OCI-LY7 (cell line): ENCODE results near the gene SCUBE2. TPM values are rescaled to one million over a fixed set of nuclear protein-coding genes. Genes with fewer than 3 reads are reported as not detected.

Experiments
- BruUV-seq: library from RNA; stranded (reverse); fragments of 400-500 nt; replicated peaks from 2 replicates; lab custom pipeline; 2021; lab: Mats Ljungman, UMichigan
- CTCF ChIA-PET: fragments of 300-600 bp; sonication (Branson Sonifier 250); formaldehyde crosslinking; loops from one replicate; lab custom pipeline; 2022; ENCODE audit warnings: antibody characterized with exemption; ENCODE audit not compliant: unreplicated experiment; lab: Charles Lee
- POLR2A ChIA-PET: fragments of 300-600 bp; sonication (Branson Sonifier 250); formaldehyde crosslinking; loops from one replicate; lab custom pipeline; 2022; ENCODE audit warnings: antibody characterized with exemption; lab: Charles Lee
- DNase-seq: peaks from one replicate; pipeline ENCODE4 v3.0.0-alpha.2; 2015; ENCODE audit warnings: low spot score
- H2AFZ ChIP-seq: fragments of 200-600 bp; sonication (generic), shearing (Covaris generic); 2 replicates; pipeline ENCODE4 v1.6.1; 2014; ENCODE audit warnings: mild to moderate bottlenecking, antibody characterized with exemption, low read length, moderate library complexity
- H3K27ac ChIP-seq: fragments of 200-600 bp; sonication (generic); 2 replicates; pipeline ENCODE4 v1.5.1; 2014; ENCODE audit warnings: mixed run types, low read depth, mild to moderate bottlenecking, moderate library complexity, low read length, inconsistent platforms; ENCODE audit not compliant: poor library complexity, severe bottlenecking
- H3K36me3 ChIP-seq: fragments of 200-600 bp; sonication (generic); 2 replicates; pipeline ENCODE4 v1.6.1; 2014; ENCODE audit warnings: mild to moderate bottlenecking, antibody characterized with exemption, low read length, moderate library complexity, mixed read lengths; ENCODE audit not compliant: insufficient read depth
- H3K4me1 ChIP-seq: fragments of 200-600 bp; sonication (generic); 2 replicates; pipeline ENCODE4 v1.5.1; 2014; ENCODE audit warnings: mild to moderate bottlenecking, low read length; ENCODE audit not compliant: insufficient read depth, poor library complexity, severe bottlenecking
- H3K4me2 ChIP-seq: fragments of 200-600 bp; sonication (generic); 2 replicates; pipeline ENCODE4 v1.6.1; 2014; ENCODE audit warnings: mild to moderate bottlenecking, low read length
- H3K4me3 ChIP-seq: fragments of 200-600 bp; sonication (generic); 2 replicates; pipeline ENCODE4 v1.5.1; 2014; ENCODE audit warnings: mild to moderate bottlenecking, low read depth, low read length; ENCODE audit not compliant: poor library complexity, severe bottlenecking
- H3K79me2 ChIP-seq: fragments of 200-600 bp; sonication (generic); 2 replicates; pipeline ENCODE4 v1.6.1; 2016; ENCODE audit warnings: low read depth, mild to moderate bottlenecking, low read length, moderate library complexity, mixed read lengths; ENCODE audit not compliant: insufficient read depth
- H3K9me2 ChIP-seq: fragments of 200-600 bp; sonication (generic); 2 replicates; pipeline ENCODE4 v1.6.1; 2016; ENCODE audit warnings: mild to moderate bottlenecking, low read length, mixed read lengths; ENCODE audit not compliant: insufficient read depth
- H3K9me3 ChIP-seq: fragments of 200-600 bp; sonication (generic); 2 replicates; pipeline ENCODE4 v1.6.1; 2014; ENCODE audit warnings: mild to moderate bottlenecking, mixed run types, low read length, mixed read lengths
- H4K20me1 ChIP-seq: fragments of 200-600 bp; sonication (generic); 2 replicates; pipeline ENCODE4 v1.6.1; 2014; ENCODE audit warnings: mild to moderate bottlenecking, antibody characterized with exemption, low read length, moderate library complexity, mixed read lengths; ENCODE audit not compliant: insufficient read depth
- EZH2phosphoT487 ChIP-seq: fragments of 200-600 bp; sonication (generic); IDR thresholded peaks from 2 replicates; pipeline ENCODE4 v1.6.1; 2018; ENCODE audit warnings: low read depth, borderline replicate concordance, mild to moderate bottlenecking, mixed run types, antibody characterized with exemption, low read length, moderate library complexity, mixed read lengths
- intact Hi-C: fragments of 100-400 bp; cut with micrococcal nuclease; formaldehyde crosslinking; loops from one replicate; pipeline ENCODE4 v1.10.0; 2022; ENCODE audit not compliant: unreplicated experiment
- total RNA-seq, 2 experiments: library from RNA; depleted of rRNA in 1 of 2; stranded (reverse); fragments of >200 nt in 1 of 2; shearing (Covaris generic) in 1 of 2; gene quantifications; 2 replicates each; pipeline ENCODE4 v1.2.3, GENCODE V29; 2014 to 2022
- TF ChIP-seq, protein P1 (sequence below): fragments of 200-600 bp; sonication (generic); conservative IDR thresholded peaks from 2 replicates; pipeline ENCODE4 v1.5.1; 2014; ENCODE audit warnings: mild to moderate bottlenecking, antibody characterized with exemption, low read length, moderate library complexity, mixed read lengths

The SCUBE2 gene
- total RNA-seq, 2 experiments from 2014 or later: not detected

DNA sequence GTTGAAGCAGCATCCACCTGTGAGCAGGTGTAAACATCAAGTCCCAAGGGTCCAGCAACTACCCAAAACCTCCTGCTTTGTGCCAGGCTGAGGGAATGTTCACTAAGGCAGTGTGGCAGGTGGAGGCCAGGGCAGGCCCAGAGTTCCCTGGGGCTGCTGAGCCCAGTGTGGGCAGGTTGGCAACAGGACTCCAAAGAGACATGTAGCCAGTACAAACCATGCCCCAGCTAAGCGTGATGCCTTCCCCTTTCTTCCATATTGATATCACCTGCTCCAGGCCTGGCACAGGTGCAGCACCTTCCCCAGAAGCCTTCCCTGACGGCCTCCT, 30.0 kb upstream of the SCUBE2 start:
- H4K20me1 ChIP-seq: no peaks in the 10 kb centered on the region
- no peak overlapping the region for H3K4me2 ChIP-seq
- no TSS peak for BruUV-seq
- no peak for DNase-seq
- no peak for TF ChIP-seq EZH2phosphoT487
- TF ChIP-seq, protein P1, sequence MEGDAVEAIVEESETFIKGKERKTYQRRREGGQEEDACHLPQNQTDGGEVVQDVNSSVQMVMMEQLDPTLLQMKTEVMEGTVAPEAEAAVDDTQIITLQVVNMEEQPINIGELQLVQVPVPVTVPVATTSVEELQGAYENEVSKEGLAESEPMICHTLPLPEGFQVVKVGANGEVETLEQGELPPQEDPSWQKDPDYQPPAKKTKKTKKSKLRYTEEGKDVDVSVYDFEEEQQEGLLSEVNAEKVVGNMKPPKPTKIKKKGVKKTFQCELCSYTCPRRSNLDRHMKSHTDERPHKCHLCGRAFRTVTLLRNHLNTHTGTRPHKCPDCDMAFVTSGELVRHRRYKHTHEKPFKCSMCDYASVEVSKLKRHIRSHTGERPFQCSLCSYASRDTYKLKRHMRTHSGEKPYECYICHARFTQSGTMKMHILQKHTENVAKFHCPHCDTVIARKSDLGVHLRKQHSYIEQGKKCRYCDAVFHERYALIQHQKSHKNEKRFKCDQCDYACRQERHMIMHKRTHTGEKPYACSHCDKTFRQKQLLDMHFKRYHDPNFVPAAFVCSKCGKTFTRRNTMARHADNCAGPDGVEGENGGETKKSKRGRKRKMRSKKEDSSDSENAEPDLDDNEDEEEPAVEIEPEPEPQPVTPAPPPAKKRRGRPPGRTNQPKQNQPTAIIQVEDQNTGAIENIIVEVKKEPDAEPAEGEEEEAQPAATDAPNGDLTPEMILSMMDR: no peak
- intact Hi-C loops: no loop called here
- H3K36me3 ChIP-seq: no peaks in the 10 kb centered on the region
- H3K79me2 ChIP-seq: no peaks in the 10 kb centered on the region
- CTCF ChIA-PET: no interaction called here
- POLR2A ChIA-PET: no interaction called here
- H2AFZ ChIP-seq: no peak overlapping the region
- H3K4me1 ChIP-seq: no peaks in the 10 kb centered on the region
- no peaks in the 10 kb centered on the region for H3K9me3 ChIP-seq
- H3K27ac ChIP-seq: no peak overlapping the region
- H3K4me3 ChIP-seq: no peak overlapping the region
- H3K9me2 ChIP-seq: no peaks in the 10 kb centered on the region

GRCh38 chr11:9120664-9121468, 29.5 kb upstream of the SCUBE2 start:
- no peak overlapping the region for H2AFZ ChIP-seq
- no peaks in the 10 kb centered on the region for H3K4me1 ChIP-seq
- no peak overlapping the region for H3K4me2 ChIP-seq
- H3K36me3 ChIP-seq: no peaks in the 10 kb centered on the region
- POLR2A ChIA-PET: no interaction called here
- no peak for TF ChIP-seq EZH2phosphoT487
- TF ChIP-seq, protein P1: peak; percentile 45; the same call in 1 of the 2 replicates
- CTCF ChIA-PET: no interaction called here
- H3K27ac ChIP-seq: no peak overlapping the region
- no peak for DNase-seq
- H4K20me1 ChIP-seq: no peaks in the 10 kb centered on the region
- no peak overlapping the region for H3K4me3 ChIP-seq
- H3K9me2 ChIP-seq: no peaks in the 10 kb centered on the region
- intact Hi-C loops: no loop called here
- BruUV-seq: no TSS peak
- no peaks in the 10 kb centered on the region for H3K9me3 ChIP-seq
- H3K79me2 ChIP-seq: no peaks in the 10 kb centered on the region

- no peak overlapping the region for H2AFZ ChIP-seq
- H4K20me1 ChIP-seq: no peaks in the 10 kb centered on the region
- H3K4me2 ChIP-seq: no peak overlapping the region
- H3K79me2 ChIP-seq: no peaks in the 10 kb centered on the region
- ChIA-PET CTCF (no interaction called here), POLR2A (interaction anchor here (0.6 to 0.7 kb wide), 2 partner anchors 16 to 894 kb away, joined by 5 to 11 read pairs; no protein-coding TSS in a partner anchor)
- no peak overlapping the region for H3K27ac ChIP-seq
- H3K4me3 ChIP-seq: no peak overlapping the region
- no peaks in the 10 kb centered on the region for H3K4me1 ChIP-seq
- no peaks in the 10 kb centered on the region for H3K36me3 ChIP-seq
- intact Hi-C loops: no loop called here
- H3K9me2 ChIP-seq: no peaks in the 10 kb centered on the region
- DNase-seq: no peak
- BruUV-seq: no TSS peak
- TF ChIP-seq, protein P1: no peak
- TF ChIP-seq EZH2phosphoT487: no peak
- no peaks in the 10 kb centered on the region for H3K9me3 ChIP-seq
These were observed 26.9 kb upstream of the SCUBE2 start for GRCh38 chr11:9118277-9118676.
